GM21576 (cell line): ENCODE measurements around the gene ABCA7.

ENCODE experiments used
- ATAC-seq: cut with Tn5 transposase; IDR thresholded peaks from one replicate; pipeline ENCODE4 v1.9.1; 2021; ENCODE audit warnings: mild to moderate bottlenecking, moderate library complexity; ENCODE audit not compliant: unreplicated experiment

The ABCA7 gene

DNA sequence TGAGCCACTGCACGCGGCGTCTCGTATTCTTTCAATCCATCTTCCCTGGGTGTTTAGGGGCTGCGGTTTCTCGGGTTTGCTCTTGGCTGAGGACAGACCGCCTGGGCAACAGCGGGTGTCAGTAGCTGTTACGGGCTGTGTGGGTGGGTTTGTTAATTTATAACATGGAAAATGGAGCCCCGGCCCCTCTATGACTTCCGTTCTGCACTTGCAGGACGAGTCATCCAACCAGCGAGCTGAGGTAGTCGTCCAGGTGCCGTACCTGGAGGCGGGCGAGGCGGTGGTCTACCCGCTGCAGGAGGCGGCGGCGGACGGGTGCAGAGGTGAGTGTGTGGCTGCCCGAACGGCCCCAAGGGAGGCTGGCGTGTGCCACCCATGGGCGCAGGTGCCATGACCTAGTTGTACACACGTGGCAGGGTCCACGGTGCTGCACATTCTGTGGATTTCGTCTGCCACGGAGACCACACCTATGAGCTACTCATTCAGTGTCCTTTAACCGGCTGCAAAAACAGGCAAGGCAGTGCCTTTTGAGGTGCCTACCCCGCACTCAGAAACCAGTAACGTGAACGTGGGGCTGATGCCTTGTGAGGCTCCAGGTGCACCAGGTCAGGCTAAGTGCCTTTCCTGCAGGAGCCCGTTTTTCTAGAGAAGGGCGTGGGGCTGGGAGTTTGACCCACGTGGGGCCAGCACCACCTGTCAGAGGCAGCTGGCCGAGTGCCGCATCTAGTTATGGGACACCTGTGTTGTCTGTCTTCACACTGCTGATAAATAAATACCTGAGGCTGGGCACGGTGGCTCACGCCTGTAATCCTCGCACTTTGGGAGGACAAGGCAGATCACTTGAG is 44.3 kb downstream of the ABCA7 start:
- no peak for ATAC-seq

DNA sequence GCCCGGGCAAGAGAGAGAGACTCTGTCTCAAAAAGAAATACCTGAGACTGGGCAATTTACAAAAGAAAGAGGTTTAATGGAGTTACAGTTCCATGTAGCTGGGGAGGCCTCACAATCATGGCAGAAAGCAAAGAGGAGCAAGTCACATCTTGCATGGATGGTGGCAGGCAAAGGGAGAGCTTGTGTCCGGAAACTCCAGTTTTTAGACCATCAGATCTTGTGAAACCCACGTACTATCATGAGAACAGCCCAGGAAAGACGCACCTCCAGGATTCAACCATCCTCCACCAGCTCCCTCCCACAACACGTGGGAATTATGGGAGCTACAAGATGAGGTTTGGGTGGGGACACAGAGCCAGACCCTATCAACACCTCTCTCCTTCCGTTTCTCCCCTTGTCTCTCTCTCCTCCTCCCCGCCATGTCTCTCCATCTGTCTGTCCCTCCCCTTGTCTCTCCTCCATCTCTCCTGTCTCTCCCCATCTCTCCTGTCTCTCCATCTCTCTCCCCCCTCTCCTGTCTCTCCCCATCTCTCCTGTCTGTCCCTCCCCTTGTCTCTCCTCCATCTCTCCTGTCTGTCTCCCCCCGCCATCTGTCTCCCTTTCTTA is 45.2 kb downstream of the ABCA7 start:
- no peak for ATAC-seq

DNA sequence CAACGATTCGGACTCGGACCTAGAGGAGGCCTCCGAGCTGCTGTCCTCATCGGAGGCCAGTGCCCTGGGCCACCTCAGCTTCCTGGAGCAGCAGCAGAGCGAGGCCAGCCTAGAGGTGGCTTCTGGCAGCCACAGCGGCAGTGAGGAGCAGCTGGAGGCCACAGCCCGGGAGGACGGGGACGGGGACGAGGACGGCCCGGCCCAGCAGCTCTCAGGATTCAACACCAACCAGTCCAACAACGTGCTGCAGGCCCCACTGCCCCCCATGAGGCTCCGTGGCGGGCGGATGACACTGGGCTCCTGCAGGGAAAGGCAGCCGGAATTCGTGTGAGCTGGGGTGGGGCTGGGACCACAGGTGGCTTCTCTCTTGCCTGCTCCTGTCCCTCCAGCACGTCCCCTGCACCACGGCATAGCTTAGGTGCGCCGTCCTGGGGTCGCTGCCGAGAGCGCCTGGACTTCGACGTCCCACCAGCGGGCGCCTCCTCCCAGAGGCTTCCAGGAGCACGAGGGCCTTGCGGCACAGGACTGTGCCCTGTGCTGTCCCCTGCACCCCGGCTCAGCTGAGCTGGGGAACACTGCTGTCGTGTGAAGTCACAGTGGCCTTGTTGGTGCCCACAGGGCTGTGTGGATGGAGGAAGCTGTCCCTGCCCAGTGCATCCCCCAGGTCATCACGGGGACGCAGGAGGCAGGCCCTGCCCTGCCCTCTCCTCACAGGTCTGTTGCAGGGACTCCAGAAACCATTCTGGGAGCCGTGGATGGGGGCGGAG is 46.0 kb downstream of the ABCA7 start:
- ATAC-seq, result no peak

DNA sequence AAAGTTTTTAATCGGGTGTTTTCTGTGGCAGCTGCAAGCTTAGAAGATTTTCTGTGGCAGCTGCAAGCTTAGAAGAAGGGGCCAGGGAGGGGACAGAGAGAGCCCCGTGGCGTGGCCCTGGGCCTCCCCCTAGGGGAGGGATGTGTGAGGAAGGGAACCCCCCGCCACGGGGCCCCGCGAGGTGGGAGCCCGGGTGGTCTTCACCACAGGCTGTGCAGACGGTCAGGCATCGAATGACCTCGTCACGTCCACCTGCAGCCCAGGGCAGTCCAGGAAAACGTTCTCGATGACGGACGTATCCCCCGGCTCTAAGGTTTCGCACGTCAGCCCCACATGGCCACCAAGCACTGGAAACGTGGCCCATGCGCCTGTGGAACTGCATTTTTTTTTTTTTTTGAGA is 46.7 kb downstream of the ABCA7 start:
- ATAC-seq, result no peak

DNA sequence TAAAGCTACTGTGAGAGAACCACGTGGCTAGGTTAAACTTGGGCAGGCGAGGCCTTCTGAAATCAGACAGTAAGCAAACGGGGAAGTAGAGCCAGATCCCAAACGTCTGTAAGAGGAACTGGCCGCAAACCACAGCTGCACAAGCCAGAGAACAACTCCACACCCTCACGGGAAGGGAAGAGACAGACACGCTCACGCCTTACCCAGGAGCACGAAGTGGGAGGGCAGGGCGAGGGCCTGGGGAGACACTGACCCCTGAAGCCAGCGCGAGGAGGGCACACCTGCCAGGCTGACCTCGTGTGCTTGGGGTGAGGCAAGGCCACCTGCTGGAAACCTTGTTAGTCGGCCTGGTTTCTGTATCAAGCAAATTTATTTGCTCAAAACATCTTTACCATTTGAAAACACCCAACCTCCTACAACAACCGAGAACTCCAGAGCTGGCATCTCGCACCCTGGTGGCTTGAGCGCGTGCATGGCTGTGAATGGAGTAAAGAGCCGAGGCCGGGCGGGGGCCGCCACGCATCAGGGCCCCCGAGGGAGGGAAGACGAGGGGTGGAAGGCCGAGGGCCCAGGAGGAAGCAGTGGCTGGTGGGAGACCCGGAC is 48.0 kb downstream of the ABCA7 start:
- no peak for ATAC-seq

DNA sequence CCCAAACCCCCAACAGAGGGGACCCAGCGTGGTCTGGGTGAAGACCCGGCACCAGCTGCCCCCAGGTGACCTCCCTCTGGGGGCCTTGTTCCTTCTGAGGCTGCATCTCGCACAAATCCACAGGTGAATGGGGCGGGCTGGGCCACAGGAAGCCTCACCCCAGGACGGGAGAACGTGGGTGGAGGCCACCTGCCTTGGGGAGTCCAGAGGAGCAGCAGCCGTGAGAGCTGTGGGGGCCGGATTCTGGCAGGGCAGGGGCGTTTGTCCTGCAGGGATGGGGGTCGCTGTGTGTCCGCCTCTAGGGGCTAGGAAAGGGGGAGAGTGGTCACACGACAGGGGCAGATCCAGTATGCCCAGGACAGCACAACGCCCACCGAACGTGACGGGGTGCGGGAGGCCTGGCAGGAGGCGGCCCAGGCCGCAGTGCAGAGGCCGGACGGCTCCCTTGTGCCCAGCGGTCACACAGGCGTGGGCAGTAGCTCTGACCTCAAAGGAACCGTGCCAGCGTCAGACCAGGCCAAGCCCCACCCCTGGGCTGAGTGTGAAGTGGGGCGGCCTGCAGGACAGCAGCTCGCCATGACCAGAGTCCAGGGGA is 48.6 kb downstream of the ABCA7 start:
- no peak for ATAC-seq

DNA sequence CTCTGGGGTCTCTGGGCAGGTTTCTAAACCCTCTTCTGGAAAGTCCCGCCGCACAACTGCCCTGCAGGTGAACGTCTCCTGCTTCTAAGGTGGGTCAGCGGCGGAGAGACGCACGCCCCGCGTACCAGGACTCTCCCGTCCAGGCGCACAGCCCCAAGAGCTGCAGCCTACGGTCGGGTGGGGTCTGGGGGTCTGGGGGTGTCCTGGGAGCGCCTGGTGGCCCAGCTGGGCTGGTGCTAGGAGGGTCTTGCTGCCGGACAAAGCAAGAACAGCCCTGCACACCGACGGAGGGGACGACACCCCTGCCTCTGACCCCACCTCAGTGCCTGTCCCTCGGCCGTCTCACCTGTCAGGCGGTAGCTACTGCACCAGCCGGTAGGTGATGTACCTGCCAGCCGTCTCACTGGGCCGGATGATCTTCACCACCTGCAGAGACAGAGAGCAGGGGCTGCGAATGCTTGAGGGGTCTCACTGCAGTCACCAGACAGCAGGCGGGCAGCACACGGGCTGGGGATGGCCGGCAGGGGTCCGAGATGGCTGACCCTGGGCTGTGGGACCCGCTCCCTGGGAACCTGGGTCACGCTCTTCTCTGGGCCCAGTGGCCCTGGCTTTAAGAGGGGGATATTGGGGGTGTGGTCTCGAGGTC is 49.3 kb downstream of the ABCA7 start:
- no peak for ATAC-seq

DNA sequence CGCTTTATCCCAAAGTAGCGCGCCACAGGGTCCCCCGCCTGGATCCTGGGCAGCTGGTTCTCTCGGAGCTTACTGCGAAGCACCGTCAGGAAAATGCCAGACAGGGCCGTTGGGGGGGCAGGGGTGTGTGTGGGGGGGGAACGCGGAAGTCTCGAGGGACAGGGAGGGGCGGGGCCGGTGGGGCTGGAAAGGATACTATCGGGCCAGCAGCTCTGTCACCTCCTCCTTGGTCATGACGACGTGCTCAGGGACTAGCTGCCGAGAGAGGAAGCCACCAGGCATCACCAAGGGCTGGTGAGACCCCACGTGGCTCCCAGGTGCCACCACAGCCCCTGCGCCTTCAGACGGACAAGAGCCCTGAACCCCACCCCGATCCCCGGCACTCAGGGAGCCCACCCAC is 50.0 kb downstream of the ABCA7 start:
- ATAC-seq, result no peak

DNA sequence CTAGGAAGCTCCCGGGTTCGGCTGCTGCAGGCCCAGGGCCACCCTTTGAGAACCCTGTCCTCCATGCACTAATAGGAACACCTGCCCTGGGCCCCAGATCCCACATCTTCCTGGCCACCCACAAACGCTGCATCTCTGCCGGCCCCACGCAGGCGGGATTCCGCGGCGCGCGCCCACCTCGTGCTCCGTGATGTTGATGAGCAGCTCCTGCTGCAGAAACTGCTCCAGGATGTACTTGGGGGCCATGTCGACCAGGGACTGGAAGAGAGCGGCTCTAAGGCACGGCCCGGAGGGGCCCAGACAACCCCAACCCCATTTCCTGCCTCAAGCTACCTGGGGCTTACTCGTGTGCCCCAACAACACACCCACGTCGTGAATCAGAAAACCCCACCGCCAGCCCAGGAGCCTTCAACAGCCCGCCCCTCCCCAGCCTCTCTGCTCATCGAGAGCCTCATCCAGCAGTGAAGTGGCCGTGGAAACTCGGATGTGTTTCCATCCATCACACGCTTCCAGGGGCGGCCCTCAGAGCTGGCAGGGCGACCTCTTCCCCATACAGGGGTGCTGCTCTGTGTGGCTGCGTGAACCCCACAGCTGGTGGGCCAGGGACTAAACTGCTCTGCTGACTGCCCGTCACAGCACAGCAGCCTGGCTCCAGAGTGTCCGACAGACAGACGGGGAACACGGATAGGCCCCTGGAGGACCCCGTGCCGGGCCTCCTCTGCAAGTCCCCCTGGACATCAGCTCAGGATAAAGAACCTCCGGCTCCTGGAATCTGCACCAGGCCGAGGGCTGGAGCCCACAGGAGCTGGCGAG is 51.0 kb downstream of the ABCA7 start:
- ATAC-seq, result no peak

DNA sequence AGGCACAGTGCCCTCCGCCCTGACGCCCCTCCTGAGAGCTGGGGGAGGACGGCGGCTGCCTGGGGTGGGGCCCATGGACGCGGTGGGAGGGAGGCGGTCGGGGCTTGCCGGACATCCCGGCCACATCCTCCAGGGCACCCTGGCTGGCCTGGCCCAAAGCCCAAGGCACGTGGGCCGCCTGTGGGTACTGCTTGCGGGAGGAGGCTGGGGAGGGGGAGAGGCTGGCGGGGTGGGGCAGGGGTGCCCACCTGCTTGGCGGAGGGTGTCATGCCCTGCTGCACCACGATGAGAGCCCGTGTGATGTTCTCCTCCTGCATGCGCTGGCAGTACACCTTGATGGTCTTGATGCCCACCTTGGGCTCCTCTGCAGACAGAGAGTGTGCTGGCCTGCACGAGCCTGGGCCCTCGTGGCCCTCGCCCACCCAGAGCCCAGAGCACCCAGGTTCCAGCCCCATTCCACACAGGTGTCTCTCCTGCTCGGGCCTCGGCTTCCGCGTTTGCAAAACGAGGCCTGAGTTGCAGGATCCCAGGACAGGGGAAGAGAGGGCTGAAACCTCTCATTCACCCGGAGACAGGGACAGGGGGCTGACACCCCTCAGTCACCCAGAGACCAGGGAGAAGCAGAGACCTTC is 51.8 kb downstream of the ABCA7 start:
- no peak for ATAC-seq

DNA sequence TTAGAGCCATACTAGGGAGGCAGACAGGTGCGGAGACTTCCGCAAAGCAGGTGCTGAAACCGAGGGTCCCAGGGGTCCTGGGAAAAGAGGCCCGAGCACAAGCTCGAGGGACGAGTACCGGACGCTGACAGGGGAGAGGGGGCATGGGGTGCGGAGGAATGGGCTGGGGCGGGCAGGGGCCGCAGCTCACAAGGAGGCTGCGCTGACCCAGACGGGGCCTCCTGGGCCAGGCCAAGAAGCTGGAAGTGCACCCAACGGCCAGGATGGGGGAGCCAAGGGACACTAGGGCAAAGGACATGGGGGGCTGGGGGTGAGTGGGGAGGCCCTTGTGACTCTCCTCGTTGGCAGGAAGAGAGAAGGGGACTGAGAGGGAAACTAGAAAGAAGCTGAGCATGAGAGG is 53.4 kb downstream of the ABCA7 start:
- no peak for ATAC-seq

DNA sequence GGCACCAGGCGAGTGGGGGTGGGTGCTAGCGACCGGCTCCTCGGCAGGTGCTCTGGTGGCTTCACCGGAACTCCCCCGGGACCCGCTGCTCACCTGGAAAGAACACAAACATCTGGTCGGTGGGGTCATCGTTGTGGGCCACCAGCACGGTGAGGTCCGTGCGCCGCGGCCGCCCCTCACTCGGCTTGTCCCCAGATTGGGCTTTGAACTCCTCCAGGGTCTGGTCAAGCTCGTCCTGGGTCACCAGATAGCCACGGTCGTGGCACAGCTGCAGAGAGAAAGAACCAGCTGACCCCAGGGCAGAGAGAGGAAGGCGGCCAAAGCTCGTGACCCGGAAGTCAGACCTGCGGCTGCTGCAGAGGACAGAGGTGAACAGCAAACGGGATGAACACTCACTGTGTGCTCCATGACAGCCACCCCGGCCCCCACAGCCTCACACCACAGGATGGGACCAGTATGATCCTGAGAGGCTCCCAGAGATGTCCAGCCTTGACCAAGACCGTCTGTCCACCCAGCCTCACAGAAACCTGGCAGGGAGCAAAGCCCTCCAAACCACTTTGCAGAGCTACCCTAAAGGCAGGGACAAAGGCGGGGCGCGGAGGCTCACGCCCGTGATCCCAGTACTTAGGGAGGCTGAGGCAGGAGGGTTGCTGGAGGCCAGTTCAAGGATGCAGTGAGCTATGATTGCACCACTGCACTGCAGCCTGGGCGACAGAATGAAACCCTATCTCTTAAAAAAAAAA is 54.1 kb downstream of the ABCA7 start:
- ATAC-seq, result no peak

DNA sequence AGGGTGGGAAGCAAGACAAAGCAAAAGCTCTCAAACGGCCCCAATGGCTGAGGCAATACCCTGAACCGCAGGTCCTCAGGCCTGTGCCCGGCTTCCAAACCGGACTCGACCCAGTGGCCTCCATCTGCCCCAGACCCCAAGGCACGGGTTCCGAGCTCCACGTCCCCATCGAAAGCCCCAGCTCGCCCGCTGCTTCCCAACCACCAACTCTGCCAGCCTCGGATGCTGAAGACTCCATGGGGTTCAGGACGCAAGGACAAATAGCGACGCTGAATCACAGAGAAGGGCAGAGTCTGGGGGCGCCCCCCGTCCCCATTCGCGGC is 54.7 kb downstream of the ABCA7 start:
- no peak for ATAC-seq

DNA sequence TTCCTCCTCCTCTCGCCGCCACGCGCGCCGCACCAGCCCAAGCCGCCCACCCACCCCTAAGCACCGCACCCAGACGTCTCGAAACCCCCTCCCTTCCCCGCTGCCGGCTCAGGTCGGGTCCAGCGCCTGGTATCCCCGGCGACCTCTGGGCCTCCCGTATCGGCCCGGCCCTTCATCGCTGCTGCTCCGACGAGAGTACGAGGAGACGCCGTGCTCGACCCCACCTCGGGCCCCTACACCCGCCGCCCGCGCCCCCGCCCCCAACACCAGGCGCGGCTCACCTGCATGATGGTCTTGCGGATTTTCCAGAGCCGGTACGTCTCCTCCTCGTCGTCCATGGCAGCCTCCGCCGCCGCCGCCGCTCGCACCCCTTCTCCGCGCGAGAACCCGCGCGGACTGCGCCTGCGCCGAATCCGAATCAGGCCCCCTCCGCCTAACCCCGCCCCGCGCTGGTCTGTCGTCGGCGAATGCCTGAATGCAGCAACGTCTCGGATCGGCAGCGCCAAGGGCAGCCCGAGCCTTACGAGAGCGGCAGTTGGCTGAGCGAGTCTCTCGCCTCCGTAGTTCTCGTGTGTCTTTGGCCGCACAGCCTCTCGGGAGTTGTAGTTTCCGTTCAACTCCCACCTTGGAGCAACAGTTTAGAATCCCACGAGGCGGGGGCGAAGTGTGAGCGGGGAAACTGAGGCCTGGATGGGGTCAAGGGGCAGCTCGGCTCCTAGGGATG is 55.2 kb downstream of the ABCA7 start, which contains the start of gene POLR2E:
Gene POLR2E, minus strand, starts transcription at position 398 of the 724 bp plus-strand sequence. Its CDS starts 60 bp downstream, at position 338.
- peak; percentile 73 for ATAC-seq

DNA sequence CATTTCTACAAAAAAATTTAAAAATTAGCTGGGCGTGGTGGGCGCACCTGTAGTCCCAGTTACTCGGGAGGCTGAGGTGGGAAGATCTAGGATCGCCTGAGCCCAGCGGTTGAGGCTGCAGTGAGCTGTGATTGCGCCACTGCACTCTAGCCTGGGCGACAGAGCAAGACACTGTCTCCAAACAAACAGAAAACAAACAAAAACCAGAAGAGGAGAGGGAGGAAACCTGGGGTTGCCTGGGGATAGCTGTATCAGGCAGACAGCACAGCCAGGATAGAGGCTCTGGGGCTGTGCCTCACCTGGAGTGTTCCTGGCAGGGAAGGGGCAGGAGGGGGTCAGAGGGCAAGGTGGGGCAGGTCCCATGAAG is 57.9 kb downstream of the ABCA7 start:
- no peak for ATAC-seq

DNA sequence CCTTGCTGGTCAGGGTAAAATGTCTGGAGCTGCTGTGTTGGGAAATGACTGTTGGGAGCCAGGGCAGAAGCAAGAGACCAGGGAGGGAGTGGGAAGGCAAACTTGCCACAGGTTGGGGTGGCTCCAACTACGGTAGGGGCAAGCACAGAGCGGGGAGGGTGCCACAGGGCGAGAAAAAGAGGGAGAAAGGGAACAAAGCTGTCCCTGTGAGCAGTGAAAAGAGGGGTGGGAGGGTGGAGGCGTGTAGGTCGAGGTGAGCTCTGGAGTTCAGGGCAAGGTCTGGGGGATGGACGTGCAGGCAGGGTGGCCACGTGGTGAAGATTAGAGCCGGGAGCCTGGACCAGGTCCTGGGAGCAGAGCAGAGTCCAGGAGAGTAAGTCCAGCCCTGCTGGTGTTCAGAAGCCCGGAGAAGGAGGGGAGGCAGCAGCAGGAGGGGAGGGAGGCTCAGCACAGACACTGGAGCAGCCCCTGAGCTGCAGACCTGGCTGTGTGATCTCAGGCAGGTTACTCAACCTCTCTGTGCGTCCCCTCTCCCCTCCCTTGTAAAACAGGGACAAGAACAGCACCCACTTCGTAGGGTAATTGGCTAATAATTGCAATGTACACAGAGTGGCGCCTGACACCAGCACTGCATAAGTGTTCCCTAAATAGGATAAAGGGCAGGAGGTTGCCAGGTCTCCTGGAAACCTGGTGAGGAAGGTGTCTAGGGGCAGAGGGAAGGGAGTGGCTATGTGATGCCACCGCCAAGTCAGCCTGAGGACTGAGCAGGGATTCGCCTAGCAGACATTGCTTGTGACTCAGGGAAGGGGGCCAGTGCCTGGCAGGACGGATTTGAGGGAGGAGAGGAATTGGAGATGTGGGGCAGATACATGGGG is 58.5 kb downstream of the ABCA7 start:
- ATAC-seq, result no peak

DNA sequence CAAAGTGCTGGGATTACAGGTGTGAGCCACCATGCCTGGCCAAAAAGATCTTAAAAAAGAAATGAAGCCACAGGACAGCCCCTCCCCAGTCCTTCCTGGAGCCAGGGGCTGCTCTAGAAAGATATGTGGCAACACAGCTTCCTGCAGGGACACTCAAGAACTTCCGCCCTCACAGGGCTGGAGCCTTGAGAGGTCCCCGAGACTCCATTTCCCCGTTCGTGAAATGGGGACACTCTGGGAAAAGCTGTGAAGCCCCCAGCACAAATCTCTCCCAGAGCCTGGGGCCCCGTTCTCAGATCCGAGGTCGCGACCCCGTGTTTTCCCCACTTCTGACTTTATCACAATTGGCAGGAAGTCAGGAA is 61.4 kb downstream of the ABCA7 start:
- no peak for ATAC-seq
